Measurements from ENCODE around the gene NRG2.

DNA sequence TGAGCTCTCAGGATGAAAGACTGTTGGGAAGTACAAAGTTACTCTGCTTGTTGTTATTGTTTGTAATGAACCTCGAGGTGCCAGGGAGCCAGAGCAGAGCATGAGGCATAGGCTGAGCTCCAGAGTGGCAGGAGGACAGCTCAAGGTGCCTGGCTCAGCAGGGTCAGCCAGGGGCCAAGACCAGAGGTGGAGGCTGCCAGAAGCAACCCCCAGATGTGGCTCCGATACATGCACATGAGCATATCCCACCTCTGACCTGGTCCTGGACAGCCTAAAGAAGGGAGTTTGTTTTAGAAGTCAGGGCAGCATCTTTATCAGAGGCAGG lies 141.9 kb downstream of the NRG2 start:
- TF ChIP-seq CTCF (IDR thresholded peaks at IDR 0.05): no peak
- TF ChIP-seq POLR2A (IDR thresholded peaks at IDR 0.05): no peak
- TF ChIP-seq EP300 (IDR thresholded peaks at IDR 0.05): no peak

Measured in ovary (tissue), 3 donors.